ENCODE results near the gene TMEM243.

- TF ChIP-seq EZH2phosphoT487 (conservative IDR thresholded peaks at IDR 0.05; ENCODE audit: low read length) = no peak
- TF ChIP-seq CTCF (IDR thresholded peaks at IDR 0.05; ENCODE audit: insufficient read depth, low read length, poor library complexity, severe bottlenecking) = no peak
These were observed 12.2 kb upstream of the TMEM243 start for GRCh38 chr7:87231711-87232110.

Measured in SU-DHL-6 (cell line).